A673 (cell line): Measurements from ENCODE around the gene TMEM43. TPM values are rescaled to one million over a fixed set of nuclear protein-coding genes. Genes with fewer than 3 reads are reported as not detected.

ENCODE experiments used
- BruUV-seq: library from RNA; stranded (reverse); fragments of 400-500 nt; replicated peaks from 2 replicates; lab custom pipeline; 2021; lab: Mats Ljungman, UMichigan
- CTCF ChIA-PET: fragments of 300-600 bp; sonication (Branson Sonifier 250); formaldehyde crosslinking; loops from one replicate; lab custom pipeline; 2022; ENCODE audit warnings: antibody characterized with exemption; lab: Charles Lee
- POLR2A ChIA-PET: fragments of 300-600 bp; sonication (Branson Sonifier 250); formaldehyde crosslinking; loops from one replicate; lab custom pipeline; 2022; ENCODE audit warnings: antibody characterized with exemption; ENCODE audit not compliant: low non-redundant PET; lab: Charles Lee
- DNase-seq: peaks from one replicate; pipeline ENCODE4 v3.0.0-alpha.2; 2015; ENCODE audit warnings: low spot score
- H3K27ac ChIP-seq: fragments of 200-600 bp; sonication (generic); 2 replicates; pipeline ENCODE4 v1.5.1; 2016; ENCODE audit warnings: mixed run types, low read depth, mild to moderate bottlenecking, mixed read lengths, antibody characterized with exemption, low read length; ENCODE audit not compliant: poor library complexity, severe bottlenecking
- H3K27me3 ChIP-seq: fragments of 200-600 bp; sonication (generic); replicated peaks from 2 replicates; pipeline ENCODE4 v1.6.1; 2017; ENCODE audit warnings: mixed run types, low read depth, mild to moderate bottlenecking, mixed read lengths, antibody characterized with exemption, low read length; ENCODE audit not compliant: insufficient read depth, poor library complexity
- H3K36me3 ChIP-seq: fragments of 200-600 bp; sonication (generic); 2 replicates; pipeline ENCODE4 v1.6.1; 2016; ENCODE audit warnings: mixed run types, mild to moderate bottlenecking, mixed read lengths, antibody characterized with exemption, low read length; ENCODE audit not compliant: insufficient read depth, poor library complexity, severe bottlenecking
- H3K4me1 ChIP-seq: fragments of 200-600 bp; sonication (generic); 2 replicates; pipeline ENCODE4 v1.6.1; 2017; ENCODE audit warnings: mixed run types, mild to moderate bottlenecking, mixed read lengths, antibody characterized with exemption, low read length; ENCODE audit not compliant: insufficient read depth, poor library complexity, severe bottlenecking
- H3K4me3 ChIP-seq: fragments of 200-600 bp; sonication (generic); 2 replicates; pipeline ENCODE4 v1.5.1; 2016; ENCODE audit warnings: low read depth, mixed run types, mild to moderate bottlenecking, mixed read lengths, low read length; ENCODE audit not compliant: poor library complexity, severe bottlenecking
- H3K9me3 ChIP-seq: fragments of 200-600 bp; sonication (generic); 2 replicates; pipeline ENCODE4 v1.6.1; 2016; ENCODE audit warnings: mixed run types, low read depth, mild to moderate bottlenecking, mixed read lengths, antibody characterized with exemption, low read length; ENCODE audit not compliant: poor library complexity, severe bottlenecking
- EZH2 ChIP-seq: fragments of 200-600 bp; sonication (generic); IDR thresholded peaks from 2 replicates; pipeline ENCODE4 v1.6.1; 2017; ENCODE audit warnings: borderline replicate concordance, low read depth, mild to moderate bottlenecking, mixed read lengths, antibody characterized with exemption, low read length; ENCODE audit not compliant: poor library complexity, severe bottlenecking
- intact Hi-C: fragments of 100-400 bp; cut with micrococcal nuclease; formaldehyde crosslinking; loops from one replicate; pipeline ENCODE4 v1.10.0; 2022; ENCODE audit not compliant: unreplicated experiment
- total RNA-seq: library from RNA; stranded (reverse); gene quantifications from 2 replicates; pipeline ENCODE4 v1.2.3, GENCODE V29; 2021
- TF ChIP-seq, protein P1 (sequence below): fragments of 300-800, 200-600 bp; sonication (generic); conservative IDR thresholded peaks from 2 replicates; pipeline ENCODE4 v1.5.1; 2017; ENCODE audit warnings: low read depth, mild to moderate bottlenecking, antibody characterized with exemption, low read length, moderate library complexity, mixed read lengths

The TMEM43 gene
- total RNA-seq, 1 experiment from 2014 or later, result 55.6 TPM

- no peak overlapping the region for H3K27ac ChIP-seq
- ChIA-PET POLR2A (no interaction called here), CTCF (no interaction called here)
- H3K9me3 ChIP-seq, result peaks cover 3% of the 10 kb centered on the region
- no peaks in the 10 kb centered on the region for H3K27me3 ChIP-seq
- H3K4me3 ChIP-seq, result no peak overlapping the region
- intact Hi-C loops, result no loop called here
- peaks cover 94% of the 10 kb centered on the region for H3K36me3 ChIP-seq
- TF ChIP-seq, protein P1, sequence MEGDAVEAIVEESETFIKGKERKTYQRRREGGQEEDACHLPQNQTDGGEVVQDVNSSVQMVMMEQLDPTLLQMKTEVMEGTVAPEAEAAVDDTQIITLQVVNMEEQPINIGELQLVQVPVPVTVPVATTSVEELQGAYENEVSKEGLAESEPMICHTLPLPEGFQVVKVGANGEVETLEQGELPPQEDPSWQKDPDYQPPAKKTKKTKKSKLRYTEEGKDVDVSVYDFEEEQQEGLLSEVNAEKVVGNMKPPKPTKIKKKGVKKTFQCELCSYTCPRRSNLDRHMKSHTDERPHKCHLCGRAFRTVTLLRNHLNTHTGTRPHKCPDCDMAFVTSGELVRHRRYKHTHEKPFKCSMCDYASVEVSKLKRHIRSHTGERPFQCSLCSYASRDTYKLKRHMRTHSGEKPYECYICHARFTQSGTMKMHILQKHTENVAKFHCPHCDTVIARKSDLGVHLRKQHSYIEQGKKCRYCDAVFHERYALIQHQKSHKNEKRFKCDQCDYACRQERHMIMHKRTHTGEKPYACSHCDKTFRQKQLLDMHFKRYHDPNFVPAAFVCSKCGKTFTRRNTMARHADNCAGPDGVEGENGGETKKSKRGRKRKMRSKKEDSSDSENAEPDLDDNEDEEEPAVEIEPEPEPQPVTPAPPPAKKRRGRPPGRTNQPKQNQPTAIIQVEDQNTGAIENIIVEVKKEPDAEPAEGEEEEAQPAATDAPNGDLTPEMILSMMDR, result no peak
- TF ChIP-seq EZH2, result no peak
- no peaks in the 10 kb centered on the region for H3K4me1 ChIP-seq
- BruUV-seq, result no TSS peak
- no peak for DNase-seq
Observed at GRCh38 chr3:14161282-14161681, 36.4 kb downstream of the TMEM43 start.

GRCh38 chr3:14162178-14162577 lies 37.3 kb downstream of the TMEM43 start:
- ChIA-PET POLR2A (no interaction called here), CTCF (no interaction called here)
- Histone ChIP-seq H3K27me3 (no peaks in the 10 kb centered on the region), H3K27ac (no peak overlapping the region), H3K36me3 (peaks cover 89% of the 10 kb centered on the region), H3K9me3 (peaks cover 3% of the 10 kb centered on the region), H3K4me1 (no peaks in the 10 kb centered on the region), H3K4me3 (no peak overlapping the region)
- TF ChIP-seq EZH2, result no peak
- TF ChIP-seq, protein P1, result no peak
- no TSS peak for BruUV-seq
- intact Hi-C loops, result no loop called here
- no peak for DNase-seq

- Histone ChIP-seq H3K36me3 (peaks cover 86% of the 10 kb centered on the region), H3K4me3 (no peak overlapping the region), H3K9me3 (no peaks in the 10 kb centered on the region), H3K4me1 (peaks cover 21% of the 10 kb centered on the region), H3K27me3 (no peaks in the 10 kb centered on the region), H3K27ac (no peak overlapping the region)
- CTCF ChIA-PET, result no interaction called here
- intact Hi-C loops, result no loop called here
- POLR2A ChIA-PET, result no interaction called here
- no TSS peak for BruUV-seq
- DNase-seq, result no peak
- no peak for TF ChIP-seq EZH2
- TF ChIP-seq, protein P1, result no peak
Observed at GRCh38 chr3:14166877-14167603, 42.2 kb downstream of the TMEM43 start.
